ENCODE data around the gene KLHDC7B. TPM values are rescaled to one million over a fixed set of nuclear protein-coding genes. Genes with fewer than 3 reads are reported as not detected.
A peak's percentile ranks its signal among the peaks of the same experiment; 100 is the strongest.

KLHDC7B gene
- total RNA-seq, 5 donors from 2014 or later (not counting 1 experiment from before 2014, with no cell fraction given) = 3.7 to 6.7 (median 5.4) TPM

DNA sequence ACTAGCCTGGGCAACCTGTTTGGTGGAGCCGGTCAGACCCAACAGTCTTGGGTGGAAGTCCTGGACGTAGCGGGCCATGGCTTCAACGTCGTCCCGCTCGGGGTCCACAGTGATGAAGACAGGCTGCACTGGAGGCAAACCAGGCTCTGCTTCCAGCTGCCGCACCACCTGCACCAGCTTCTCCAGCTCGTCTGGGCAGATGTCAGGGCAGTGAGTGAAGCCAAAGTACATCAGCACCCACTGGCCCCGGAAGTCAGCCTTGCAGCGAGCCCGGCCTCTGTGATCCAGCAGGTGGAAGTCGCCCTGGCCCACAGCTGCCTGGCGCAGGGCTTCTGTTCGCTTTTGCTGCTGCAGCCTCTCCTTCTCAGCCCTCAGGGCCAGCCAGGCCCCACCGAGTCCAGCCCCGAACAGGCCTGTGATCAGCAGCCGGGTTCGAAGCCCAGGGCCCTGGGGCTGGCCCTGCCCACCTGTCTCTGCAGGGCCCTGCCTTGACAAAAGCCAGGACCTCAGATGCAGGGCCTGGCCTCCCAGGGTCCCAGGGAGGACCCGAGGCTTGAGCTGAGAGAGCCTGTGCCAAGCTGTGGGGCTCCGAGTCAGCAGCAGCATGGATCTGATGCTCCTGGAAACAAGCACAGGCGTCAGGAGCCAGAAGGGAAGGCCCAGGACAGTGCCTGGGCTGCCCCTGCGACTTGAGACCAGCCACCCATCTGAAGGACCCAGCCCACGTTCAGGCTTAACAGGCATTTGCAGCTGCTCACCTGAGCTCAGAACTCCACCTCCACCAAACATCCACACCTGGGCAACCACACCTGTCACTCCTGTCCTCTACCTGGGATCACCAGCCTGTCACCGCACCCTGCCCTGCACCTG is 21.7 kb upstream of the KLHDC7B start:
- Mint-ChIP-seq H3K27ac (peak overlapping the region; percentile 74 to 89), H3K36me3 (peaks cover 3% of the 10 kb centered on the region), H3K9me3 (no peaks in the 10 kb centered on the region), H3K27me3 (no peaks in the 10 kb centered on the region), H3K4me3 (peak overlapping the region; percentile 83 to 87 (median 84)), H3K4me1 (peaks cover 28 to 32% (median 29%) of the 10 kb centered on the region in 3 donors)
- WGBS (ENCODE audit: insufficient coverage) = 91% methylated on average over 23 of the region's 25 CpGs
- H3K27me3 ChIP-seq (replicated peaks in 1 of 2; ENCODE audit: control insufficient read depth in 2 of 2, extremely low read depth in 1 of 2, insufficient read depth in 2 of 2, low read length in 1 of 2) = no peaks in the 10 kb centered on the region
- H3K4me1 ChIP-seq (ENCODE audit: control insufficient read depth in 1 of 2, extremely low read depth in 1 of 2, insufficient read depth in 2 of 2, low read length in 2 of 2) = peaks cover 6 to 40% of the 10 kb centered on the region in 2 experiments
- H3K36me3 ChIP-seq (ENCODE audit: control insufficient read depth in 2 of 2, extremely low read depth in 1 of 2, insufficient read depth in 1 of 2, low read length in 1 of 2) = peaks cover 25 to 39% of the 10 kb centered on the region in 2 donors
- ChIA-PET CTCF (interaction anchor here in 1 of 2 donors (2.3 to 2.4 kb wide), 2 partner anchors 15 to 16 kb away, joined by 62 to 70 read pairs; partner anchors contain the start of genes LMF2 and NCAPH2), POLR2A (no interaction called here)
- ATAC-seq (replicated peaks in 1 of 4) (no peak), DNase-seq (no peak)
- peak overlapping the region; percentile 62 to 65 for H3K4me3 ChIP-seq (ENCODE audit: control insufficient read depth in 1 of 2, extremely low read depth in 1 of 2, low read length in 1 of 2)
- H3K27ac ChIP-seq (ENCODE audit: low read length) = no peak overlapping the region
- no peaks in the 10 kb centered on the region for H3K9me3 ChIP-seq

DNA sequence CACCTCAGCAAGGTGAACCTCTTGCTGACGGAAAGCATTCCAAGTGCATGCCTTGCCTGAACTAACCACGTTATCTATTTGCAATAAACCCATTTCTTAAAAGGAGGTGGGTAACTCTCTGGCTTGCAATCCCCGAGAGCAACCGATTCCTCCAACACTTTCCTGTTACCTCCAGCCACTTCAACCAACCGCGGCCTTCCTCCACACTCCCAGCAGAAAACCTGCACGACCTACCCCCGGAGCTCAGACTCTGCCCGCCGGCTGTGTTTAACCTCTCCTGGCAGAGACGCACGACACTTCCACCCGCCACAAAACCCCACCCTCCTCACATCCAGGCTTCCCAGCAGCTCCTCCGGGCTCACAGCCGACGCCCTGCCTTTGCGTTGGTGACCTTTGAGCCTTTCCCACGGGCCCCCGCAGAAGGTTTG is 21.0 kb upstream of the KLHDC7B start:
- H3K4me3 Mint-ChIP-seq = peak overlapping the region; percentile 83 to 87 (median 84)
- H3K9me3 ChIP-seq = no peaks in the 10 kb centered on the region
- peak overlapping the region; percentile 62 to 65 for H3K4me3 ChIP-seq (ENCODE audit: control insufficient read depth in 1 of 2, extremely low read depth in 1 of 2, low read length in 1 of 2)
- no peaks in the 10 kb centered on the region for H3K27me3 Mint-ChIP-seq
- peak overlapping the region; percentile 43 for H3K27ac ChIP-seq (ENCODE audit: low read length)
- H3K4me1 Mint-ChIP-seq = peaks cover 28 to 33% (median 29%) of the 10 kb centered on the region in 3 donors
- no peaks in the 10 kb centered on the region for H3K9me3 Mint-ChIP-seq
- H3K36me3 Mint-ChIP-seq = peaks cover 3% of the 10 kb centered on the region
- DNase-seq (no peak), ATAC-seq (replicated peaks in 1 of 4) (no peak)
- H3K27me3 ChIP-seq (replicated peaks in 1 of 2; ENCODE audit: control insufficient read depth in 2 of 2, extremely low read depth in 1 of 2, insufficient read depth in 2 of 2, low read length in 1 of 2) = no peaks in the 10 kb centered on the region
- ChIA-PET CTCF (interaction anchor here in 1 of 2 donors (0.6 to 2.4 kb wide), 6 partner anchors 9 to 122 kb away, joined by 4 to 70 read pairs (median 25); partner anchors contain the start of genes LMF2, NCAPH2 and SYCE3), POLR2A (interaction anchor here (1.3 to 1.8 kb wide), 4 partner anchors 15 to 55 kb away, joined by 4 to 21 read pairs (median 15); partner anchors contain the start of genes LMF2 (in 2 of the 2) and NCAPH2 (in 2 of the 2))
- peak overlapping the region; percentile 74 to 89 for H3K27ac Mint-ChIP-seq
- WGBS (ENCODE audit: insufficient coverage) = 6% methylated on average over 15 of the region's 19 CpGs
- peaks cover 6 to 46% of the 10 kb centered on the region in 2 experiments for H3K4me1 ChIP-seq (ENCODE audit: control insufficient read depth in 1 of 2, extremely low read depth in 1 of 2, insufficient read depth in 2 of 2, low read length in 2 of 2)
- H3K36me3 ChIP-seq (ENCODE audit: control insufficient read depth in 2 of 2, extremely low read depth in 1 of 2, insufficient read depth in 1 of 2, low read length in 1 of 2) = peaks cover 20 to 33% of the 10 kb centered on the region in 2 donors

DNA sequence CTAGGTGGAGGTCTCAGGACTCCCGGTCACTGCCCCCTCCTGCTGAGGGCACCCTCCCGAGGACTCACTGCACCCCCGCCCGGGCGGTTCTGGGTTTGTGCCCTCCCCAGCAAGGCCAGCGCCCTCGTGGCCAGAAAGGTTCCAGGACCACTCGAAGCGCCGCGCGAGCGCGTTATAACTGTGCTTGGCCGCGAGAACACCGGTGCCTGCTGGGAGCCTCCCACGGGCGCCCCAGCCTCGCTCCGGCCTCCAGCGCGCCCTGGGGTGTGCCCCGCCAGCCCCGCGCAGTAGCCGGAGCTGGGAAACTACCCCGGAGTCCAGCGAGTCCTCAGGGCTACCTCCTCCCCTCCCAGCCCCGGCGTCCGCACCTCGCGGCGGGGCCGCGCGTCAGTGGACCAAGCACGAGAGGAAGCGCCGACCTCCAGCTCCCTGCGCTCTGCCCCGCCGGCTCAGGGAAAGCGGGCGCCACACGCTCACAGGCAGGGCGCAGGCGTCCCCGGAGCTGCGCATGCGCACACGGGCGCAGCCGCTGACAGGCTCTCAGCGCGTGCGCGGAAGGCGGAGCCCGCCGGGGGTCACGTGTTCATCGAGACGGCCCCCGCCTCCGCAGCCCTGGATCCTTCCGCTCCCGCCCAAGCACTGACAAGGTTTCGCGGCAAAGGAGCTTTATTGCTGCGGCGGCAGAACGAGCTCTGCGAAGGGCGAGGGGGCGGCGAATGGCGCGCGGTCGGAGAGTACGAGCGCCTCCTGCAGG is 20.4 kb upstream of the KLHDC7B start, which contains the start of gene SCO2:
Gene SCO2 (minus strand): TSS at position 495 of the 754 bp plus-strand sequence. CDS start 1,187 bp downstream, outside the sequence.
- Mint-ChIP-seq H3K4me3 (peak within 1 kb of the TSS; percentile 83 to 87 (median 84)), H3K27me3 (no peaks in the 10 kb centered on the region), H3K4me1 (peaks cover 28 to 33% (median 29%) of the 10 kb centered on the region in 3 donors), H3K27ac (peak within 1 kb of the TSS; percentile 78 to 89), H3K36me3 (peaks cover 3% of the 10 kb centered on the region), H3K9me3 (no peaks in the 10 kb centered on the region)
- ChIA-PET CTCF (interaction anchor here (0.6 to 2.4 kb wide), 29 partner anchors 9 to 563 kb away, joined by 3 to 70 read pairs (median 5); partner anchors contain the start of genes CHKB (in 1 of the 2), HDAC10 (in 1 of the 2), KLHDC7B (in 1 of the 2) and LMF2 (in 1 of the 2)), POLR2A (interaction anchor here (0.6 to 1.8 kb wide), 8 partner anchors 14 to 93 kb away, joined by 3 to 21 read pairs (median 7); partner anchors contain the start of genes LMF2 (in 2 of the 2), NCAPH2 (in 2 of the 2) and SYCE3 (in 1 of the 2))
- peaks cover 6 to 49% of the 10 kb centered on the region in 2 experiments for H3K4me1 ChIP-seq (ENCODE audit: control insufficient read depth in 1 of 2, extremely low read depth in 1 of 2, insufficient read depth in 2 of 2, low read length in 2 of 2)
- DNase-seq = peak; percentile 93 to 99 (median 96)
- H3K27me3 ChIP-seq (replicated peaks in 1 of 2; ENCODE audit: control insufficient read depth in 2 of 2, extremely low read depth in 1 of 2, insufficient read depth in 2 of 2, low read length in 1 of 2) = peaks cover 0 to 2% of the 10 kb centered on the region in 2 experiments
- H3K27ac ChIP-seq (ENCODE audit: low read length) = peak within 1 kb of the TSS; percentile 93
- peak within 1 kb of the TSS; percentile 62 to 66 for H3K4me3 ChIP-seq (ENCODE audit: control insufficient read depth in 1 of 2, extremely low read depth in 1 of 2, low read length in 1 of 2)
- ATAC-seq (replicated peaks in 1 of 4) = peak; percentile 70 to 74 (median 74)
- no peaks in the 10 kb centered on the region for H3K9me3 ChIP-seq
- WGBS (ENCODE audit: insufficient coverage) = under 1% methylated on average over 74 of the region's 84 CpGs
- H3K36me3 ChIP-seq (ENCODE audit: control insufficient read depth in 2 of 2, extremely low read depth in 1 of 2, insufficient read depth in 1 of 2, low read length in 1 of 2) = peaks cover 19 to 33% of the 10 kb centered on the region in 2 donors

DNA sequence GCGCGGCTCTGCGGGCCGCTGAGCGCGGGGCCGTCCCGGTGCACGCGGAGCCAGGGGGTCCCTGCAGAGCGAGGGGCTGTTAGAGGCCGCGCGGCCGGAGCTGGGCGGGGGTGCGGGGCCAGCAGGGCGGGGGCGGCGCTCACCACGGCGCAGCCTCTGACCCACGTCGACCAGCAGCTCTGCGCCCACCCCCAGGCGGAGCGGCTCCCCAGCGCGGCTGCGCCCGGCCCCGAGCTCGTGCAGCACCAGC is 19.9 kb upstream of the KLHDC7B start:
- no peaks in the 10 kb centered on the region for H3K9me3 ChIP-seq
- POLR2A ChIA-PET = interaction anchor here (0.6 to 1.8 kb wide), 8 partner anchors 14 to 93 kb away, joined by 3 to 21 read pairs (median 7); partner anchors contain the start of genes LMF2 (in 2 of the 2), NCAPH2 (in 2 of the 2) and SYCE3 (in 1 of the 2)
- H3K27ac ChIP-seq (ENCODE audit: low read length) = peak overlapping the region; percentile 44
- H3K4me3 Mint-ChIP-seq = peak overlapping the region; percentile 83 to 87 (median 84)
- no peaks in the 10 kb centered on the region for H3K27me3 Mint-ChIP-seq
- whole genome bisulfite sequencing (ENCODE audit: insufficient coverage) = under 1% methylated on average over 26 of the region's 33 CpGs
- H3K27ac Mint-ChIP-seq = peak overlapping the region; percentile 61 to 78
- CTCF ChIA-PET = interaction anchor here (0.6 to 2.4 kb wide), 27 partner anchors 10 to 563 kb away, joined by 3 to 70 read pairs (median 5); partner anchors contain the start of genes CHKB (in 1 of the 2), HDAC10 (in 1 of the 2), KLHDC7B (in 1 of the 2) and LMF2 (in 1 of the 2)
- peaks cover 28 to 33% (median 29%) of the 10 kb centered on the region in 3 donors for H3K4me1 Mint-ChIP-seq
- DNase-seq (no peak), ATAC-seq (replicated peaks in 1 of 4) (no peak)
- H3K4me3 ChIP-seq (ENCODE audit: control insufficient read depth in 1 of 2, extremely low read depth in 1 of 2, low read length in 1 of 2) = peak overlapping the region; percentile 62 to 66
- H3K27me3 ChIP-seq (replicated peaks in 1 of 2; ENCODE audit: control insufficient read depth in 2 of 2, extremely low read depth in 1 of 2, insufficient read depth in 2 of 2, low read length in 1 of 2) = peaks cover 0 to 4% of the 10 kb centered on the region in 2 experiments
- no peaks in the 10 kb centered on the region for H3K9me3 Mint-ChIP-seq
- H3K36me3 Mint-ChIP-seq = peaks cover 3% of the 10 kb centered on the region
- H3K4me1 ChIP-seq (ENCODE audit: control insufficient read depth in 1 of 2, extremely low read depth in 1 of 2, insufficient read depth in 2 of 2, low read length in 2 of 2) = peaks cover 8 to 54% of the 10 kb centered on the region in 2 experiments
- H3K36me3 ChIP-seq (ENCODE audit: control insufficient read depth in 2 of 2, extremely low read depth in 1 of 2, insufficient read depth in 1 of 2, low read length in 1 of 2) = peaks cover 17 to 32% of the 10 kb centered on the region in 2 donors

DNA sequence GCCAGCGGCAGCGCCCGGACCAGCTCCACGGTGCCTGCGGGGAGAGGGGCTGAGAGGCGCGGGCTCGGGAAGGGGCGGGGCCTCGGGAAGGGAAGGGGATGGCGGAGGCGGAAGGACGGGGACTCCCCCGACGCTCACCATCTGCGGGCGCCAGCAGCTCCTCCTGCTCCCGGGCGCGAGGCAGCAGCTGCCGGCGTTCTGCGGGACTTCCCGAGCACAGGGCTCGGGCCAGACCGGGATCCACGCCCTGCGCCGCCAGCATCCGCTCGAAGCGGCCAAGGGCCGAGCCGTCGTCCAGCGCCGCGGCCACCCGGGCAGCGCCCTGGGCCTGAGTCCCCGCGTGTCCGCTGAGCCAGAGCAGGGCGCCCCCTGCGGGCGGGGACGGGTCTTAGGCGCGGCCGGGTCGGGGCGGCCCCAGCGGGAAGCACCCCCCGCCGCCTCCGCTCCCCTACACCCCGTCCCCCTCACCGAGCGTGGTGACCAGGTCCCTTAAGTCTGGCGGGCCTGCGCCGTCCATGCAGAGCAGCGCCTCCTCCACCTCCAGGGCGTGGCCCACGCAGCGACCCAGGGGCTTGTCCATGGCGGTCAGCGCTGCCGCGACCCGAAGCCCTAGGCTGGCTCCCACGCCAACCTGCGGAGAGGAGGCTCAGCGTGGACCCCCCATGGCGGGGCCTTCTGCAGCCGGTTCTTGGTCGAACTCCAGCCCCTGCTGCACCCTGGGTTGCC is 19.4 kb upstream of the KLHDC7B start:
- Mint-ChIP-seq H3K36me3 (peaks cover 3% of the 10 kb centered on the region), H3K4me1 (peaks cover 28 to 35% (median 32%) of the 10 kb centered on the region in 3 donors), H3K27me3 (no peaks in the 10 kb centered on the region), H3K9me3 (no peaks in the 10 kb centered on the region), H3K27ac (peak overlapping the region; percentile 88 to 89), H3K4me3 (peak overlapping the region; percentile 65 to 87 (median 76))
- WGBS (ENCODE audit: insufficient coverage) = under 1% methylated on average over 73 of the region's 77 CpGs
- Histone ChIP-seq H3K4me1 (ENCODE audit: control insufficient read depth in 1 of 2, extremely low read depth in 1 of 2, insufficient read depth in 2 of 2, low read length in 2 of 2) (peaks cover 9 to 59% of the 10 kb centered on the region in 2 experiments), H3K27me3 (replicated peaks in 1 of 2; ENCODE audit: control insufficient read depth in 2 of 2, extremely low read depth in 1 of 2, insufficient read depth in 2 of 2, low read length in 1 of 2) (peaks cover 0 to 4% of the 10 kb centered on the region in 2 experiments), H3K27ac (ENCODE audit: low read length) (peak overlapping the region; percentile 93), H3K36me3 (ENCODE audit: control insufficient read depth in 2 of 2, extremely low read depth in 1 of 2, insufficient read depth in 1 of 2, low read length in 1 of 2) (peaks cover 15 to 29% of the 10 kb centered on the region in 2 donors), H3K4me3 (ENCODE audit: control insufficient read depth in 1 of 2, extremely low read depth in 1 of 2, low read length in 1 of 2) (peak overlapping the region; percentile 62 to 66), H3K9me3 (no peaks in the 10 kb centered on the region)
- DNase-seq (peak; percentile 60 to 90 (median 73)), ATAC-seq (replicated peaks in 1 of 4) (peak; percentile 44 to 61 (median 54))
- POLR2A ChIA-PET = interaction anchor here (0.5 to 1.8 kb wide), 7 partner anchors 12 to 56 kb away, joined by 3 to 21 read pairs (median 4); partner anchors contain the start of genes LMF2 (in 2 of the 2), NCAPH2 (in 2 of the 2) and SYCE3 (in 1 of the 2)
- CTCF ChIA-PET = interaction anchor here (0.6 to 2.4 kb wide), 21 partner anchors 9 to 282 kb away, joined by 3 to 70 read pairs (median 5); partner anchors contain the start of genes CHKB (in 1 of the 2), HDAC10 (in 1 of the 2), KLHDC7B (in 1 of the 2) and LMF2 (in 1 of the 2)

All from T-cell (primary cell).